HCT116 (cell line): ENCODE data around the gene AMER3. TPM values are rescaled to one million over a fixed set of nuclear protein-coding genes. Genes with fewer than 3 reads are reported as not detected.

ENCODE experiments used
- ATAC-seq: fragments of 200-7000 bp; cut with Tn5 transposase; 2 replicates; pipeline ENCODE4 v1.9.1; 2020; ENCODE audit warnings: mild to moderate bottlenecking, moderate library complexity
- BruUV-seq: library from RNA; stranded (reverse); fragments of 400-500 nt; replicated peaks from 2 replicates; lab custom pipeline; 2021; lab: Mats Ljungman, UMichigan
- CTCF ChIA-PET: fragments of 300-600 bp; sonication (Branson Sonifier 250); formaldehyde crosslinking; loops from one replicate; lab custom pipeline; 2021; ENCODE audit warnings: antibody characterized with exemption; lab: Charles Lee
- POLR2A ChIA-PET: fragments of 300-600, 350-600 bp; sonication (Branson Sonifier 250); formaldehyde crosslinking; loops from one replicate; lab custom pipeline; 2021; ENCODE audit warnings: antibody characterized with exemption; lab: Charles Lee
- RAD21 ChIA-PET, 2 experiments: fragments of 300-600 bp; sonication (Branson Sonifier 250); formaldehyde crosslinking; loops; one replicate each; lab custom pipeline; 2023; ENCODE audit warnings: low total read pairs in 2 of 2; ENCODE audit not compliant: uncharacterized antibody in 2 of 2, unreplicated experiment in 2 of 2, low non-redundant PET in 1 of 2; lab: Charles Lee
- DNase-seq: peaks from one replicate; pipeline ENCODE4 v3.0.0-alpha.2; 2010; ENCODE audit warnings: low read depth, low spot score
- H2AFZ ChIP-seq: fragments of 200-600 bp; shearing (Covaris generic), sonication (generic); 2 replicates; pipeline ENCODE4 v1.6.1; 2017; ENCODE audit warnings: low read depth, mixed run types, mixed read lengths, antibody characterized with exemption, low read length; ENCODE audit not compliant: poor library complexity, severe bottlenecking
- H3K27ac ChIP-seq: 2 replicates; pipeline ENCODE4 v1.5.1; 2012; ENCODE audit warnings: low read depth, low read length
- H3K27me3 ChIP-seq: fragments of 200-600 bp; sonication (generic); 2 replicates; pipeline ENCODE4 v1.6.1; 2016; ENCODE audit warnings: mixed run types, low read length, mixed read lengths; ENCODE audit not compliant: insufficient read depth
- H3K36me3 ChIP-seq, 2 experiments: fragments of 200-500 bp in 1 of 2; fragments of 200-600 bp in 1 of 2; sonication (Bioruptor generic) in 1 of 2; sonication (generic) in 1 of 2; 2 replicates each; pipeline versions ENCODE4 v1.5.1 to v1.6.1; 2014 to 2016; ENCODE audit warnings: low read length in 2 of 2, inconsistent platforms in 1 of 2, mixed read lengths in 1 of 2, mixed run types in 1 of 2; ENCODE audit not compliant: insufficient read depth in 2 of 2, control insufficient read depth in 1 of 2
- H3K4me1 ChIP-seq, 2 experiments: fragments of 200-600 bp in 1 of 2; sonication (generic) in 1 of 2; 2 replicates each; pipeline versions ENCODE4 v1.5.1 to v1.6.1; 2012 to 2017; ENCODE audit warnings: low read length in 2 of 2, inconsistent platforms in 1 of 2, mild to moderate bottlenecking in 1 of 2, mixed read lengths in 1 of 2, mixed run types in 1 of 2, moderate library complexity in 1 of 2; ENCODE audit not compliant: insufficient read depth in 2 of 2, control insufficient read depth in 1 of 2
- H3K4me2 ChIP-seq: fragments of 200-600 bp; sonication (generic); 2 replicates; pipeline ENCODE4 v1.6.1; 2017; ENCODE audit warnings: mixed run types, low read length, mixed read lengths
- H3K4me3 ChIP-seq, 2 experiments: fragments of 200-600 bp in 1 of 2; sonication (generic) in 1 of 2; replicated peaks in 1 of 2; 2 replicates each; pipeline ENCODE4 v1.5.1; 2011 to 2016; ENCODE audit warnings: low read length in 2 of 2, control low read depth in 1 of 2, low read depth in 1 of 2, mild to moderate bottlenecking in 1 of 2, mixed read lengths in 1 of 2, mixed run types in 1 of 2
- H3K79me2 ChIP-seq: fragments of 200-600 bp; sonication (generic); 2 replicates; pipeline ENCODE4 v1.6.1; 2017; ENCODE audit warnings: mild to moderate bottlenecking, mixed run types, low read length, moderate library complexity, mixed read lengths; ENCODE audit not compliant: insufficient read depth
- H3K9ac ChIP-seq: fragments of 200-600 bp; sonication (generic); 2 replicates; pipeline ENCODE4 v1.6.1; 2016; ENCODE audit warnings: low read length, mixed read lengths
- H3K9me2 ChIP-seq: fragments of 200-600 bp; sonication (generic), shearing (Covaris generic); 2 replicates; pipeline ENCODE4 v1.6.1; 2017; ENCODE audit warnings: mixed run types, mild to moderate bottlenecking, moderate library complexity; ENCODE audit not compliant: insufficient read depth
- H3K9me3 ChIP-seq, 2 experiments: fragments of 200-500 bp in 1 of 2; fragments of 200-600 bp in 1 of 2; sonication (Bioruptor generic) in 1 of 2; sonication (generic) in 1 of 2; 2 replicates each; pipeline ENCODE4 v1.6.1; 2014 to 2017; ENCODE audit warnings: low read length in 2 of 2, mixed read lengths in 2 of 2, inconsistent platforms in 1 of 2, low read depth in 1 of 2, mild to moderate bottlenecking in 1 of 2, mixed run types in 1 of 2, moderate library complexity in 1 of 2; ENCODE audit not compliant: control insufficient read depth in 1 of 2, insufficient read depth in 1 of 2
- H4K20me1 ChIP-seq: fragments of 200-600 bp; sonication (generic), shearing (Covaris generic); 2 replicates; pipeline ENCODE4 v1.6.1; 2017; ENCODE audit warnings: mixed run types, mild to moderate bottlenecking, moderate library complexity; ENCODE audit not compliant: insufficient read depth
- ATF3 ChIP-seq: IDR thresholded peaks from 2 replicates; pipeline ENCODE4 v1.6.1; 2012
- FOSL1 ChIP-seq: IDR thresholded peaks from 2 replicates; pipeline ENCODE4 v1.6.1; 2012; ENCODE audit warnings: low read depth
- JUND ChIP-seq: IDR thresholded peaks from 2 replicates; pipeline ENCODE4 v1.6.1; 2012
- REST ChIP-seq: IDR thresholded peaks from 2 replicates; pipeline ENCODE4 v1.6.1; 2012; ENCODE audit warnings: low read depth
- SIN3A ChIP-seq: IDR thresholded peaks from 2 replicates; pipeline ENCODE4 v1.6.1; 2012; ENCODE audit warnings: low read depth
- SP1 ChIP-seq: IDR thresholded peaks from 2 replicates; pipeline ENCODE4 v1.6.1; 2012; ENCODE audit warnings: low read depth
- YY1 ChIP-seq: IDR thresholded peaks from 2 replicates; pipeline ENCODE4 v1.6.1; 2011; ENCODE audit warnings: low read length, low read depth, moderate library complexity, mild to moderate bottlenecking; ENCODE audit not compliant: insufficient replicate concordance; ENCODE audit errors: extremely low read depth
- intact Hi-C: fragments of 100-400 bp; cut with micrococcal nuclease; formaldehyde crosslinking; loops from 2 replicates; pipeline ENCODE4 v1.10.0; 2022
- total RNA-seq: library from RNA; stranded (reverse); gene quantifications from one replicate; pipeline ENCODE4 v1.2.1, GENCODE V29; 2021; ENCODE audit not compliant: unreplicated experiment

Gene AMER3
- total RNA-seq, 1 experiment from 2014 or later = not detected

- no TSS peak for BruUV-seq
- intact Hi-C loops = no loop called here
- DNase-seq = no peak
- H3K79me2 ChIP-seq = no peaks in the 10 kb centered on the region
- TF ChIP-seq SP1 (no peak), SIN3A (no peak), JUND (no peak)
- TF ChIP-seq, all 23 proteins: peak for 0
- no peaks in the 10 kb centered on the region for H3K4me1 ChIP-seq
- ChIA-PET POLR2A (no interaction called here), CTCF (no interaction called here), RAD21 (no interaction called here)
- H4K20me1 ChIP-seq = no peaks in the 10 kb centered on the region
- no peak overlapping the region for H3K27ac ChIP-seq
- H3K9me3 ChIP-seq = no peaks in the 10 kb centered on the region
- H3K4me3 ChIP-seq = no peak overlapping the region
- H3K9me2 ChIP-seq = no peaks in the 10 kb centered on the region
- no peaks in the 10 kb centered on the region for H3K36me3 ChIP-seq
- H2AFZ ChIP-seq = no peak overlapping the region
- H3K4me2 ChIP-seq = no peak overlapping the region
- H3K27me3 ChIP-seq = no peaks in the 10 kb centered on the region; the same call in 1 of the 2 replicates
- no peak for ATAC-seq
- no peak overlapping the region for H3K9ac ChIP-seq
These were observed 5.7 kb downstream of the AMER3 start for GRCh38 chr2:130760754-130761751.

GRCh38 chr2:130762031-130762909, 6.9 kb downstream of the AMER3 start:
- Histone ChIP-seq H3K9me2 (no peaks in the 10 kb centered on the region), H3K4me1 (no peaks in the 10 kb centered on the region), H4K20me1 (no peaks in the 10 kb centered on the region), H3K27me3 (no peaks in the 10 kb centered on the region; the same call in 1 of the 2 replicates), H3K4me2 (no peak overlapping the region), H3K36me3 (no peaks in the 10 kb centered on the region), H3K27ac (no peak overlapping the region), H3K4me3 (no peak overlapping the region), H3K79me2 (no peaks in the 10 kb centered on the region), H3K9ac (no peak overlapping the region), H2AFZ (no peak overlapping the region), H3K9me3 (no peaks in the 10 kb centered on the region)
- ATAC-seq (no peak), DNase-seq (no peak)
- TF ChIP-seq YY1 = no peak
- no peak for TF ChIP-seq REST
- no peak for TF ChIP-seq ATF3
- no peak for TF ChIP-seq FOSL1
- BruUV-seq = no TSS peak
- POLR2A ChIA-PET = no interaction called here
- CTCF ChIA-PET = no interaction called here
- intact Hi-C loops = no loop called here
- RAD21 ChIA-PET = no interaction called here
